CD4-positive, CD25-positive, alpha-beta regulatory T cell (primary cell): ENCODE data around the gene ERC1. TPM values are rescaled to one million over a fixed set of nuclear protein-coding genes. Genes with fewer than 3 reads are reported as not detected.
A peak's percentile ranks its signal among the peaks of the same experiment; 100 is the strongest.
"Not testable (repeated sequence)": the region's sequence is repeated elsewhere in the genome, so short reads cannot be mapped to it uniquely, and the experiment has no call there.

ENCODE experiments used
- ATAC-seq, 2 donors: fragments of 150-1000 bp; cut with Tn5 transposase; one replicate each; pipeline ENCODE4 v1.10.0; 2021; ENCODE audit warnings: low read depth in 2 of 2, moderate number of reproducible peaks in 2 of 2, moderate library complexity in 1 of 2
- DNase-seq, 3 donors: peaks; one replicate each; pipeline versions ENCODE4 v3.0.0 to v3.0.0-alpha.2; 2012 to 2022; ENCODE audit warnings: mixed read lengths in 1 of 3
- H3K27ac ChIP-seq: one replicate; pipeline ENCODE4 v1.7.0; 2013; ENCODE audit warnings: mild to moderate bottlenecking, low read length; ENCODE audit not compliant: insufficient read depth, poor library complexity, severe bottlenecking
- H3K27me3 ChIP-seq: one replicate; pipeline ENCODE4 v1.7.0; 2013; ENCODE audit warnings: low read length; ENCODE audit not compliant: control insufficient read depth, insufficient read depth
- H3K36me3 ChIP-seq: one replicate; pipeline ENCODE4 v1.7.0; 2013; ENCODE audit warnings: mild to moderate bottlenecking, low read length, moderate library complexity; ENCODE audit not compliant: control insufficient read depth, insufficient read depth
- H3K4me1 ChIP-seq: 2 replicates; pipeline ENCODE4 v1.7.0; 2013; ENCODE audit warnings: mild to moderate bottlenecking, low read length; ENCODE audit not compliant: insufficient read depth, control insufficient read depth, poor library complexity, severe bottlenecking
- H3K4me3 ChIP-seq: one replicate; pipeline ENCODE4 v1.7.0; 2013; ENCODE audit warnings: low read depth, mild to moderate bottlenecking, low read length, moderate library complexity
- H3K9me3 ChIP-seq, 2 experiments: 1 replicate in 1 of 2; 2 replicates in 1 of 2; pipeline ENCODE4 v1.7.0; 2013; ENCODE audit warnings: low read length in 2 of 2, mild to moderate bottlenecking in 1 of 2, moderate library complexity in 1 of 2; ENCODE audit not compliant: control insufficient read depth in 2 of 2
- H3K27ac Mint-ChIP-seq, 3 donors: one replicate each; pipeline ENCODE4 v1.8.0; 2020 to 2022; ENCODE audit warnings: mild to moderate bottlenecking in 3 of 3, mixed read lengths in 3 of 3, moderate library complexity in 2 of 3
- H3K27me3 Mint-ChIP-seq: one replicate; pipeline ENCODE4 v1.8.0; 2022; ENCODE audit warnings: mild to moderate bottlenecking, mixed read lengths
- H3K36me3 Mint-ChIP-seq: one replicate; pipeline ENCODE4 v1.8.0; 2020; ENCODE audit warnings: mixed read lengths
- H3K4me1 Mint-ChIP-seq, 4 donors: one replicate each; pipeline ENCODE4 v1.8.0; 2020 to 2022; ENCODE audit warnings: mixed read lengths in 4 of 4, mild to moderate bottlenecking in 1 of 4
- H3K4me3 Mint-ChIP-seq, 4 donors: one replicate each; pipeline ENCODE4 v1.8.0; 2020 to 2022; ENCODE audit warnings: mild to moderate bottlenecking in 4 of 4, mixed read lengths in 4 of 4, moderate library complexity in 3 of 4
- H3K9me3 Mint-ChIP-seq, 7 donors: one replicate each; pipeline ENCODE4 v1.8.0; 2020 to 2022; ENCODE audit warnings: mixed read lengths in 7 of 7, mild to moderate bottlenecking in 3 of 7, moderate library complexity in 2 of 7
- polyA plus RNA-seq, 4 donors: library from polyadenylated mRNA; unstranded; fragments of 300-500 nt; fragmentation: Illumina TruSeq; gene quantifications; one replicate each; pipeline ENCODE4 v1.2.3, GENCODE V29; 2021
- total RNA-seq: library from RNA; stranded (reverse); gene quantifications from one replicate; pipeline ENCODE4 v1.2.3, GENCODE V29; 2022

Gene ERC1
- total and polyA plus RNA-seq, 5 donors from 2014 or later, result 5.7 to 46.5 (median 7.6) TPM

- no peak overlapping the region for H3K27ac ChIP-seq
- H3K9me3 Mint-ChIP-seq, result no peaks in the 10 kb centered on the region
- peak overlapping the region in 1 of 4 donors; percentile 5 for H3K4me3 Mint-ChIP-seq
- no peak overlapping the region for H3K4me3 ChIP-seq
- H3K9me3 ChIP-seq, result no peaks in the 10 kb centered on the region
- peaks cover 11% of the 10 kb centered on the region for H3K36me3 Mint-ChIP-seq
- no peak for ATAC-seq
- no peak for DNase-seq
- H3K36me3 ChIP-seq, result no peaks in the 10 kb centered on the region
- no peaks in the 10 kb centered on the region for H3K4me1 ChIP-seq
- peaks cover 14 to 50% (median 22%) of the 10 kb centered on the region in 4 donors for H3K4me1 Mint-ChIP-seq
- H3K27me3 ChIP-seq, result no peaks in the 10 kb centered on the region
- peak overlapping the region in 2 of 3 donors; percentile 30 to 74 for H3K27ac Mint-ChIP-seq
- H3K27me3 Mint-ChIP-seq, result peaks cover 6% of the 10 kb centered on the region
Measured at GRCh38 chr12:1306817-1307216, 315.8 kb downstream of the ERC1 start.

GRCh38 chr12:1307796-1308195, 316.8 kb downstream of the ERC1 start:
- peaks cover 14 to 50% (median 19%) of the 10 kb centered on the region in 4 donors for H3K4me1 Mint-ChIP-seq
- Histone ChIP-seq H3K9me3 (no peaks in the 10 kb centered on the region), H3K4me1 (no peaks in the 10 kb centered on the region), H3K36me3 (peaks cover 4% of the 10 kb centered on the region), H3K27me3 (no peaks in the 10 kb centered on the region), H3K4me3 (no peak overlapping the region), H3K27ac (no peak overlapping the region)
- peaks cover 6% of the 10 kb centered on the region for H3K27me3 Mint-ChIP-seq
- H3K4me3 Mint-ChIP-seq, result no peak overlapping the region
- peaks cover 19% of the 10 kb centered on the region for H3K36me3 Mint-ChIP-seq
- ATAC-seq, result no peak
- no peak overlapping the region for H3K27ac Mint-ChIP-seq
- no peaks in the 10 kb centered on the region for H3K9me3 Mint-ChIP-seq
- no peak for DNase-seq

GRCh38 chr12:1309613-1310012, 318.6 kb downstream of the ERC1 start:
- peaks cover 6% of the 10 kb centered on the region for H3K27me3 Mint-ChIP-seq
- DNase-seq (peak in 2 of 3 donors; percentile 47 to 79), ATAC-seq (peak; percentile 77 to 87)
- H3K36me3 ChIP-seq, result peaks cover 6% of the 10 kb centered on the region
- H3K36me3 Mint-ChIP-seq, result peaks cover 20% of the 10 kb centered on the region
- peaks cover 16 to 52% (median 26%) of the 10 kb centered on the region in 4 donors for H3K4me1 Mint-ChIP-seq
- no peaks in the 10 kb centered on the region for H3K9me3 Mint-ChIP-seq
- no peaks in the 10 kb centered on the region for H3K27me3 ChIP-seq
- peak overlapping the region; percentile 54 for H3K4me3 ChIP-seq
- no peaks in the 10 kb centered on the region for H3K4me1 ChIP-seq
- H3K4me3 Mint-ChIP-seq, result peak overlapping the region; percentile 26 to 82 (median 72)
- peak overlapping the region; percentile 90 to 96 (median 95) for H3K27ac Mint-ChIP-seq
- no peak overlapping the region for H3K27ac ChIP-seq
- H3K9me3 ChIP-seq, result no peaks in the 10 kb centered on the region

GRCh38 chr12:1310653-1311052, 319.6 kb downstream of the ERC1 start:
- Mint-ChIP-seq H3K4me1 (peaks cover 16 to 46% (median 26%) of the 10 kb centered on the region in 4 donors), H3K36me3 (peaks cover 23% of the 10 kb centered on the region), H3K27ac (peak overlapping the region in 2 of 3 donors; percentile 34 to 96), H3K9me3 (peaks cover 0 to 2% (median 0%) of the 10 kb centered on the region in 7 donors), H3K4me3 (no peak overlapping the region), H3K27me3 (peaks cover 6% of the 10 kb centered on the region)
- H3K9me3 ChIP-seq, result no peaks in the 10 kb centered on the region
- no peaks in the 10 kb centered on the region for H3K4me1 ChIP-seq
- no peak overlapping the region for H3K4me3 ChIP-seq
- H3K36me3 ChIP-seq, result peaks cover 6% of the 10 kb centered on the region
- no peaks in the 10 kb centered on the region for H3K27me3 ChIP-seq
- no peak overlapping the region for H3K27ac ChIP-seq
- ATAC-seq (no peak), DNase-seq (peak in 1 of 3 donors; percentile 11)

- H3K4me3 Mint-ChIP-seq, result no peak overlapping the region
- H3K4me1 Mint-ChIP-seq, result peaks cover 13 to 41% (median 22%) of the 10 kb centered on the region in 4 donors
- Histone ChIP-seq H3K4me1 (no peaks in the 10 kb centered on the region), H3K27me3 (no peaks in the 10 kb centered on the region), H3K36me3 (peaks cover 6% of the 10 kb centered on the region), H3K27ac (no peak overlapping the region), H3K4me3 (no peak overlapping the region), H3K9me3 (no peaks in the 10 kb centered on the region)
- ATAC-seq, result no peak
- H3K27me3 Mint-ChIP-seq, result peaks cover 6% of the 10 kb centered on the region
- peaks cover 0 to 2% (median 0%) of the 10 kb centered on the region in 7 donors for H3K9me3 Mint-ChIP-seq
- no peak for DNase-seq
- peaks cover 23% of the 10 kb centered on the region for H3K36me3 Mint-ChIP-seq
- peak overlapping the region in 1 of 3 donors; percentile 96 for H3K27ac Mint-ChIP-seq
Measured at GRCh38 chr12:1311145-1311544, 320.1 kb downstream of the ERC1 start.

GRCh38 chr12:1313906-1314305, 322.9 kb downstream of the ERC1 start:
- Mint-ChIP-seq H3K36me3 (peaks cover 30% of the 10 kb centered on the region), H3K4me1 (peaks cover 9 to 20% (median 18%) of the 10 kb centered on the region in 4 donors)

GRCh38 chr12:1314523-1314922, 323.5 kb downstream of the ERC1 start:
- peaks cover 0 to 2% (median 0%) of the 10 kb centered on the region in 7 donors for H3K9me3 Mint-ChIP-seq
- H3K9me3 ChIP-seq, result no peaks in the 10 kb centered on the region

More at GRCh38 chr12:1313906-1314305, 322.9 kb downstream of the ERC1 start:
- peaks cover 6% of the 10 kb centered on the region for H3K36me3 ChIP-seq
- peaks cover 6% of the 10 kb centered on the region for H3K27me3 Mint-ChIP-seq
- H3K9me3 Mint-ChIP-seq, result peaks cover 0 to 2% (median 0%) of the 10 kb centered on the region in 7 donors
- no peaks in the 10 kb centered on the region for H3K9me3 ChIP-seq
- no peak overlapping the region for H3K27ac ChIP-seq
- no peak for ATAC-seq
- H3K4me1 ChIP-seq, result no peaks in the 10 kb centered on the region
- H3K4me3 ChIP-seq, result no peak overlapping the region
- no peak overlapping the region for H3K27ac Mint-ChIP-seq
- DNase-seq, result peak in 1 of 3 donors; percentile 9
- no peaks in the 10 kb centered on the region for H3K27me3 ChIP-seq
- peak overlapping the region in 1 of 4 donors; percentile 22 for H3K4me3 Mint-ChIP-seq

GRCh38 chr12:1316991-1317390, 326.0 kb downstream of the ERC1 start:
- not testable (repeated sequence) for H3K9me3 Mint-ChIP-seq, H3K36me3 ChIP-seq, H3K27me3 Mint-ChIP-seq, H3K27me3 ChIP-seq, DNase-seq, H3K9me3 ChIP-seq, H3K4me3 ChIP-seq, H3K4me3 Mint-ChIP-seq, H3K4me1 ChIP-seq, ATAC-seq, H3K27ac ChIP-seq
- H3K36me3 Mint-ChIP-seq, result peaks cover 23% of the 10 kb centered on the region
- H3K4me1 Mint-ChIP-seq, result peaks cover 0 to 14% (median 6%) of the 10 kb centered on the region in 4 donors
- H3K27ac Mint-ChIP-seq, result peak overlapping the region in 1 of 3 donors; percentile 32

More at GRCh38 chr12:1314523-1314922, 323.5 kb downstream of the ERC1 start:
- Histone ChIP-seq H3K27me3 (no peaks in the 10 kb centered on the region), H3K4me3 (no peak overlapping the region), H3K36me3 (peaks cover 6% of the 10 kb centered on the region), H3K4me1 (no peaks in the 10 kb centered on the region), H3K27ac (no peak overlapping the region)
- Mint-ChIP-seq H3K36me3 (peaks cover 28% of the 10 kb centered on the region), H3K27ac (no peak overlapping the region), H3K4me3 (no peak overlapping the region), H3K4me1 (peaks cover 7 to 18% (median 15%) of the 10 kb centered on the region in 4 donors), H3K27me3 (peaks cover 4% of the 10 kb centered on the region)
- no peak for DNase-seq
- no peak for ATAC-seq
